Endothelial cell of umbilical vein (primary cell): Measurements from ENCODE around the gene ITPR2. TPM values are rescaled to one million over a fixed set of nuclear protein-coding genes. Genes with fewer than 3 reads are reported as not detected.

Experiments
- BruUV-seq: library from RNA; stranded (reverse); fragments of 400-500 nt; replicated peaks from 2 replicates; lab custom pipeline; 2021; lab: Mats Ljungman, UMichigan
- CTCF ChIA-PET: fragments of 300-600, 350-600 bp; sonication (Branson Sonifier 250); formaldehyde crosslinking; loops from one replicate; lab custom pipeline; 2021; ENCODE audit warnings: antibody characterized with exemption, inconsistent platforms; lab: Charles Lee
- POLR2A ChIA-PET: fragments of 300-600, 350-600 bp; sonication (Branson Sonifier 250); formaldehyde crosslinking; loops from one replicate; lab custom pipeline; 2021; ENCODE audit warnings: antibody characterized with exemption, inconsistent platforms; lab: Charles Lee
- DNase-seq: peaks from one replicate; pipeline ENCODE4 v3.0.0-alpha.2; 2011; ENCODE audit warnings: low read depth, low spot score
- FAIRE-seq: peaks from 2 replicates; lab custom pipeline; 2011; peaks lifted over from hg19 to GRCh38; lab: Jason Lieb, UNC
- H2AFZ ChIP-seq: 2 replicates; pipeline ENCODE4 v1.6.0; 2012; ENCODE audit warnings: low read depth, low read length, control low read depth, inconsistent platforms
- H3K27ac ChIP-seq: 2 replicates; pipeline ENCODE4 v1.5.1; 2011; ENCODE audit warnings: low read depth, mild to moderate bottlenecking, control low read depth, low read length, moderate library complexity; ENCODE audit not compliant: insufficient read depth
- H3K27me3 ChIP-seq, 2 experiments: 2 replicates each; pipeline versions ENCODE4 v1.6.0 to v1.6.1; 2011; ENCODE audit warnings: low read length in 2 of 2, mixed read lengths in 1 of 2; ENCODE audit not compliant: control insufficient read depth in 2 of 2, insufficient read depth in 2 of 2
- H3K36me3 ChIP-seq, 2 experiments: 2 replicates in 1 of 2; 3 replicates in 1 of 2; pipeline ENCODE4 v1.5.1; 2011; ENCODE audit warnings: low read length in 2 of 2, mild to moderate bottlenecking in 1 of 2, moderate library complexity in 1 of 2; ENCODE audit not compliant: control insufficient read depth in 2 of 2, insufficient read depth in 2 of 2; ENCODE audit errors: extremely low read depth in 1 of 2
- H3K4me1 ChIP-seq: 3 replicates; pipeline ENCODE4 v1.5.1; 2011; ENCODE audit warnings: mild to moderate bottlenecking, low read length; ENCODE audit not compliant: control insufficient read depth, insufficient read depth; ENCODE audit errors: extremely low read depth
- H3K4me2 ChIP-seq: 2 replicates; pipeline ENCODE4 v1.6.1; 2011; ENCODE audit warnings: low read length, control low read depth, mixed read lengths; ENCODE audit not compliant: insufficient read depth
- H3K4me3 ChIP-seq, 3 experiments: fragments of 200-600 bp in 1 of 3; sonication (generic), shearing (Covaris generic) in 1 of 3; replicated peaks in 1 of 3; 2 replicates each; pipeline ENCODE4 v1.5.1; 2011 to 2016; ENCODE audit warnings: control low read depth in 3 of 3, low read length in 3 of 3, mild to moderate bottlenecking in 2 of 3, inconsistent platforms in 1 of 3, low read depth in 1 of 3, moderate library complexity in 1 of 3; ENCODE audit not compliant: insufficient read depth in 1 of 3
- H3K79me2 ChIP-seq: 2 replicates; pipeline ENCODE4 v1.6.0; 2012; ENCODE audit warnings: low read length, inconsistent platforms; ENCODE audit not compliant: control insufficient read depth, insufficient read depth
- H3K9ac ChIP-seq: replicated peaks from 2 replicates; pipeline ENCODE3; 2011; ENCODE audit warnings: low read length, control low read depth; ENCODE audit not compliant: insufficient read depth; ENCODE audit errors: extremely low read depth
- H3K9me1 ChIP-seq: replicated peaks from 3 replicates; pipeline ENCODE4 v1.6.0; 2011; ENCODE audit warnings: mild to moderate bottlenecking, low read length; ENCODE audit not compliant: control insufficient read depth, insufficient read depth; ENCODE audit errors: extremely low read depth
- H3K9me3 ChIP-seq: replicated peaks from 2 replicates; pipeline ENCODE4 v1.5.1; 2012; ENCODE audit warnings: low read length, inconsistent platforms; ENCODE audit not compliant: control insufficient read depth, insufficient read depth
- H4K20me1 ChIP-seq: replicated peaks from 2 replicates; pipeline ENCODE3; 2011; ENCODE audit warnings: mild to moderate bottlenecking, low read length; ENCODE audit not compliant: control insufficient read depth, insufficient read depth; ENCODE audit errors: extremely low read depth
- CTCF ChIP-seq, 2 donors: IDR thresholded peaks; 1 replicate in 1 of 2; 2 replicates in 1 of 2; pipeline ENCODE4 v1.5.1; 2011; ENCODE audit warnings: low read length in 2 of 2, mild to moderate bottlenecking in 2 of 2, moderate library complexity in 2 of 2, control low read depth in 1 of 2, inconsistent platforms in 1 of 2, low read depth in 1 of 2; ENCODE audit not compliant: insufficient read depth in 1 of 2; ENCODE audit errors: extremely low read depth in 1 of 2
- EZH2 ChIP-seq: IDR thresholded peaks from 2 replicates; pipeline ENCODE4 v1.6.1; 2012; ENCODE audit warnings: borderline replicate concordance, low read depth, mild to moderate bottlenecking, moderate library complexity, low read length, inconsistent platforms; ENCODE audit not compliant: severe bottlenecking
- FOS ChIP-seq: IDR thresholded peaks from 2 replicates; pipeline ENCODE4 v1.6.1; 2011; ENCODE audit warnings: mild to moderate bottlenecking, low read length, moderate library complexity, borderline replicate concordance; ENCODE audit not compliant: insufficient read depth
- GATA2 ChIP-seq: IDR thresholded peaks from 2 replicates; pipeline ENCODE4 v1.7.0; 2011; ENCODE audit warnings: low read depth, mild to moderate bottlenecking, moderate library complexity, mixed read lengths, low read length; ENCODE audit not compliant: insufficient read length, insufficient read depth
- JUN ChIP-seq: IDR thresholded peaks from 2 replicates; pipeline ENCODE4 v1.6.1; 2011; ENCODE audit warnings: borderline replicate concordance, low read depth; ENCODE audit not compliant: insufficient read length, insufficient read depth
- MYC ChIP-seq: IDR thresholded peaks from one replicate; pipeline ENCODE4 v1.6.1; 2011; ENCODE audit warnings: mild to moderate bottlenecking, low read depth, low read length
- POLR2A ChIP-seq: IDR thresholded peaks from 2 replicates; pipeline ENCODE4 v1.6.1; 2012; ENCODE audit warnings: low read depth, mild to moderate bottlenecking, control low read depth, low read length
- POLR2AphosphoS5 ChIP-seq: IDR thresholded peaks from 2 replicates; pipeline ENCODE4 v1.6.1; 2012; ENCODE audit warnings: low read depth, mild to moderate bottlenecking, control low read depth, low read length, moderate library complexity; ENCODE audit not compliant: insufficient read depth
- dilution Hi-C: fragments of 300-500 bp; cut with MboI; formaldehyde crosslinking; loops from one replicate; pipeline ENCODE4 v1.15.0; 2019; ENCODE audit warnings: low sequenced_read_pairs; ENCODE audit not compliant: extremely low pct_ligation_motif_present
- intact Hi-C: fragments of 100-400 bp; cut with micrococcal nuclease; formaldehyde crosslinking; loops from one replicate; pipeline ENCODE4 v1.10.0; 2022
- polyA plus RNA-seq, 4 experiments: library from polyadenylated mRNA; depleted of rRNA in 3 of 4; stranded (reverse) in 3 of 4; unstranded in 1 of 4; fragments of >200 nt; gene quantifications; 2 replicates each; pipeline versions ENCODE4 v1.2.1 to v1.2.3, GENCODE V29; 2011 to 2012; ENCODE audit warnings: missing spikeins in 1 of 4
- total RNA-seq: library from RNA; stranded (reverse); gene quantifications from 2 replicates; pipeline ENCODE4 v1.2.3, GENCODE V29; 2021
- TF ChIP-seq, protein P1 (sequence below): IDR thresholded peaks from 2 replicates; pipeline ENCODE4 v1.6.1; 2011; ENCODE audit not compliant: insufficient read depth, insufficient read length

ITPR2 gene
- total and polyA plus RNA-seq, 2 donors (not counting 3 experiments of a cell fraction or from before 2014, with no cell fraction given) = 16.2 to 86.8 TPM

DNA sequence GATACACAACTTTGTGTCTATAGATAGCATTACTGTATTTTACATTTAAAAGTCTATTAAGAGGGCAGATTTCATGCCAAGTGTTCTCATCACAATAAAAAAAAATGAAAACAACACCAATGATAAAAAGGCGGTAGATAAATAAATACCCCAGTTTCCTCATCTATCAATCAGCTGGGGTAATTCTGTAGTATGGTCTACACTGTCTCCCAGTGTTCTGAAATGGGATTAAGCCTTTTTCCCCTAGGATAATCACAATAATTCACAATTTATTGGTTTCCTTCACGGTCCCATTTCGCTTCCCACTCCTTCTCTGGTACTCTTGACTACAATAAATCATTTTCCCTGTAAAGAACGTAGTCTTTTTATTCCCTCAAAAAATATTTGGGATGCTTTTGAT lies 523.4 kb downstream of the ITPR2 start:
- H3K36me3 ChIP-seq = no peaks in the 10 kb centered on the region
- intact Hi-C loops = no loop called here
- H3K4me1 ChIP-seq = no peaks in the 10 kb centered on the region
- TF ChIP-seq POLR2AphosphoS5 (no peak), MYC (no peak), EZH2 (no peak), CTCF (IDR thresholded peaks at IDR 0.05; ENCODE audit: extremely low read depth in 1 of 2, insufficient read depth in 1 of 2, low read depth in 1 of 2, low read length in 2 of 2) (no peak), GATA2 (no peak), FOS (no peak), JUN (no peak), POLR2A (no peak)
- TF ChIP-seq, protein P1, sequence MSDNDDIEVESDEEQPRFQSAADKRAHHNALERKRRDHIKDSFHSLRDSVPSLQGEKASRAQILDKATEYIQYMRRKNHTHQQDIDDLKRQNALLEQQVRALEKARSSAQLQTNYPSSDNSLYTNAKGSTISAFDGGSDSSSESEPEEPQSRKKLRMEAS = no peak
- DNase-seq (no peak), FAIRE-seq (no peak)
- no peaks in the 10 kb centered on the region for H3K9me3 ChIP-seq
- no peak overlapping the region for H3K4me3 ChIP-seq
- no peaks in the 10 kb centered on the region for H3K27me3 ChIP-seq
- no peak overlapping the region for H2AFZ ChIP-seq
- no peak overlapping the region for H3K27ac ChIP-seq
- BruUV-seq = no TSS peak
- H4K20me1 ChIP-seq = no peaks in the 10 kb centered on the region
- dilution Hi-C loops = no loop called here
- no peak overlapping the region for H3K4me2 ChIP-seq
- no peak overlapping the region for H3K9ac ChIP-seq
- POLR2A ChIA-PET = no interaction called here
- CTCF ChIA-PET = interaction anchor here (0.9 to 1.3 kb wide), 2 partner anchors 191 to 212 kb away, joined by 3 to 7 read pairs; no protein-coding TSS in a partner anchor
- H3K9me1 ChIP-seq = no peaks in the 10 kb centered on the region
- no peaks in the 10 kb centered on the region for H3K79me2 ChIP-seq
